Measurements from ENCODE around the gene AMER3.
A peak's percentile ranks its signal among the peaks of the same experiment; 100 is the strongest.

The AMER3 gene

GRCh38 chr2:130785466-130786055 lies 30.2 kb downstream of the AMER3 start:
- DNase-seq: no peak

GRCh38 chr2:130786076-130786475 lies 30.7 kb downstream of the AMER3 start:
- no peak for DNase-seq

GRCh38 chr2:130787841-130788240 lies 32.5 kb downstream of the AMER3 start:
- DNase-seq: no peak

- no peak for DNase-seq
These were observed 35.0 kb downstream of the AMER3 start for GRCh38 chr2:130790312-130790711.

- DNase-seq: no peak
These were observed 35.7 kb downstream of the AMER3 start for GRCh38 chr2:130790804-130791616.

- no peak for DNase-seq
These were observed 36.2 kb downstream of the AMER3 start for GRCh38 chr2:130791617-130791939.

GRCh38 chr2:130795431-130795830 lies 40.1 kb downstream of the AMER3 start:
- DNase-seq: no peak

GRCh38 chr2:130796290-130796689 lies 41.0 kb downstream of the AMER3 start:
- DNase-seq: no peak

GRCh38 chr2:130797493-130798435 lies 42.4 kb downstream of the AMER3 start:
- peak; percentile 88 to 89 for DNase-seq

- DNase-seq: no peak
These were observed 43.3 kb downstream of the AMER3 start for GRCh38 chr2:130798472-130799218.

GRCh38 chr2:130799295-130799694 lies 44.0 kb downstream of the AMER3 start:
- no peak for DNase-seq

- DNase-seq: no peak
These were observed 50.3 kb downstream of the AMER3 start for GRCh38 chr2:130805613-130806012.

GRCh38 chr2:130806370-130806769 lies 51.0 kb downstream of the AMER3 start:
- no peak for DNase-seq

GRCh38 chr2:130807659-130808385 lies 52.5 kb downstream of the AMER3 start:
- no peak for DNase-seq

- no peak for DNase-seq
These were observed 53.3 kb downstream of the AMER3 start for GRCh38 chr2:130808482-130809268.

GRCh38 chr2:130810490-130810889 lies 55.1 kb downstream of the AMER3 start:
- DNase-seq: no peak

- no peak for DNase-seq
These were observed 58.4 kb downstream of the AMER3 start for GRCh38 chr2:130813722-130814121.

- DNase-seq: no peak
These were observed 59.8 kb downstream of the AMER3 start for GRCh38 chr2:130814931-130815680.

All from CD4-positive, alpha-beta T cell treated with Interleukin-4 for 1 hour (primary cell).